IMR-90 (cell line): ENCODE data around the gene TTC39B. TPM values are rescaled to one million over a fixed set of nuclear protein-coding genes. Genes with fewer than 3 reads are reported as not detected.

ENCODE experiments used
- ATAC-seq: fragments of 200-7000 bp; cut with Tn5 transposase; 2 replicates; pipeline ENCODE4 v1.9.1; 2020; ENCODE audit warnings: low read depth, mild to moderate bottlenecking, moderate library complexity
- BruUV-seq: library from RNA; stranded (reverse); fragments of 400-500 nt; replicated peaks from 2 replicates; lab custom pipeline; 2021; lab: Mats Ljungman, UMichigan
- CTCF ChIA-PET: fragments of 300-600 bp; formaldehyde crosslinking; extraction: SDS; loops from one replicate; lab custom pipeline; 2021; ENCODE audit warnings: antibody characterized with exemption; lab: Yijun Ruan, JAX
- POLR2A ChIA-PET: fragments of 300-600 bp; sonication (Branson Sonifier 250); formaldehyde crosslinking; loops from one replicate; lab custom pipeline; 2022; ENCODE audit warnings: antibody characterized with exemption; ENCODE audit not compliant: unreplicated experiment; lab: Charles Lee
- DNase-seq: peaks from one replicate; pipeline ENCODE4 v3.0.0; 2013
- H2AFZ ChIP-seq: replicated peaks from 2 replicates; pipeline ENCODE3; 2013; ENCODE audit warnings: low read length, mild to moderate bottlenecking; ENCODE audit not compliant: poor library complexity
- H2AK5ac ChIP-seq: 2 replicates; pipeline ENCODE4 v1.6.1; 2013; ENCODE audit warnings: low read depth, low read length, inconsistent platforms
- H2AK9ac ChIP-seq: replicated peaks from 2 replicates; pipeline ENCODE3; 2013; ENCODE audit warnings: mild to moderate bottlenecking, low read depth, low read length, moderate library complexity; ENCODE audit not compliant: poor library complexity
- H2BK120ac ChIP-seq: 2 replicates; pipeline ENCODE4 v1.6.1; 2013; ENCODE audit warnings: low read depth, low read length, inconsistent platforms
- H2BK15ac ChIP-seq: 3 replicates; pipeline ENCODE4 v1.6.1; 2013; ENCODE audit warnings: low read depth, low read length, inconsistent platforms
- H2BK20ac ChIP-seq: 2 replicates; pipeline ENCODE4 v1.6.1; 2013; ENCODE audit warnings: low read depth, mild to moderate bottlenecking, inconsistent platforms, low read length, moderate library complexity
- H2BK5ac ChIP-seq: 2 replicates; pipeline ENCODE4 v1.6.1; 2013; ENCODE audit warnings: mild to moderate bottlenecking, low read depth, low read length, inconsistent platforms; ENCODE audit not compliant: poor library complexity, severe bottlenecking
- H3K14ac ChIP-seq: replicated peaks from 2 replicates; pipeline ENCODE4 v1.6.1; 2013; ENCODE audit warnings: low read depth, low read length, inconsistent platforms
- H3K18ac ChIP-seq: 2 replicates; pipeline ENCODE4 v1.6.1; 2013; ENCODE audit warnings: low read depth, low read length, control low read depth
- H3K23ac ChIP-seq: 2 replicates; pipeline ENCODE4 v1.6.1; 2013; ENCODE audit warnings: low read depth, low read length, inconsistent platforms
- H3K27ac ChIP-seq: 2 replicates; pipeline ENCODE4 v1.5.1; 2013; ENCODE audit warnings: mild to moderate bottlenecking, control low read depth, low read length; ENCODE audit not compliant: insufficient read depth
- H3K27me3 ChIP-seq: 2 replicates; pipeline ENCODE4 v1.6.1; 2013; ENCODE audit warnings: low read length; ENCODE audit not compliant: control insufficient read depth, insufficient read depth
- H3K36me3 ChIP-seq: 2 replicates; pipeline ENCODE4 v1.6.1; 2013; ENCODE audit warnings: low read length, mixed read lengths; ENCODE audit not compliant: control insufficient read depth, insufficient read depth
- H3K4ac ChIP-seq: 2 replicates; pipeline ENCODE4 v1.6.1; 2013; ENCODE audit warnings: low read depth, low read length, inconsistent platforms
- H3K4me1 ChIP-seq: 2 replicates; pipeline ENCODE4 v1.6.1; 2013; ENCODE audit warnings: low read length, mixed read lengths; ENCODE audit not compliant: control insufficient read depth, insufficient read depth
- H3K4me2 ChIP-seq: 2 replicates; pipeline ENCODE4 v1.6.1; 2013; ENCODE audit warnings: low read depth, mild to moderate bottlenecking, control low read depth, low read length, moderate library complexity
- H3K4me3 ChIP-seq: 2 replicates; pipeline ENCODE4 v1.5.1; 2013; ENCODE audit warnings: low read depth, mild to moderate bottlenecking, control low read depth, low read length, moderate library complexity; ENCODE audit not compliant: insufficient read depth
- H3K56ac ChIP-seq: 2 replicates; pipeline ENCODE4 v1.6.1; 2013; ENCODE audit warnings: low read length, inconsistent platforms; ENCODE audit not compliant: insufficient read depth; ENCODE audit errors: extremely low read depth
- H3K79me1 ChIP-seq, 2 experiments: 2 replicates each; pipeline ENCODE4 v1.6.1; 2013; ENCODE audit warnings: low read length in 2 of 2, inconsistent platforms in 1 of 2, low read depth in 1 of 2
- H3K9ac ChIP-seq: 2 replicates; pipeline ENCODE4 v1.6.1; 2013; ENCODE audit warnings: low read depth, low read length, control low read depth
- H3K9me1 ChIP-seq: 2 replicates; pipeline ENCODE4 v1.6.1; 2013; ENCODE audit warnings: low read length, inconsistent platforms; ENCODE audit not compliant: insufficient read depth
- H3K9me3 ChIP-seq: 2 replicates; pipeline ENCODE4 v1.6.1; 2013; ENCODE audit warnings: low read length; ENCODE audit not compliant: control insufficient read depth, insufficient read depth
- H4K20me1 ChIP-seq: 2 replicates; pipeline ENCODE4 v1.6.1; 2013; ENCODE audit warnings: low read length, inconsistent platforms; ENCODE audit not compliant: insufficient read depth
- H4K5ac ChIP-seq: 2 replicates; pipeline ENCODE4 v1.6.1; 2013; ENCODE audit warnings: mild to moderate bottlenecking, low read depth, low read length, control low read depth
- H4K8ac ChIP-seq, 2 experiments: 2 replicates each; pipeline ENCODE4 v1.6.1; 2013; ENCODE audit warnings: low read depth in 2 of 2, low read length in 2 of 2, control low read depth in 1 of 2, inconsistent platforms in 1 of 2
- H4K91ac ChIP-seq: 2 replicates; pipeline ENCODE4 v1.6.1; 2013; ENCODE audit warnings: low read depth, low read length, inconsistent platforms; ENCODE audit not compliant: insufficient read depth
- MAZ ChIP-seq: IDR thresholded peaks from 2 replicates; pipeline ENCODE4 v1.6.1; 2012; ENCODE audit warnings: low read depth, mild to moderate bottlenecking, low read length, improper control_type of control experiment, moderate library complexity, borderline replicate concordance
- MXI1 ChIP-seq: IDR thresholded peaks from 2 replicates; pipeline ENCODE4 v1.6.1; 2012; ENCODE audit warnings: low read depth, mild to moderate bottlenecking, low read length, moderate library complexity, borderline replicate concordance
- RAD21 ChIP-seq: IDR thresholded peaks from 2 replicates; pipeline ENCODE4 v1.6.1; 2012; ENCODE audit warnings: low read length, improper control_type of control experiment
- RFX5 ChIP-seq: IDR thresholded peaks from 2 replicates; pipeline ENCODE4 v1.8.0; 2012; ENCODE audit warnings: low read depth, mild to moderate bottlenecking, low read length, moderate library complexity
- SMC3 ChIP-seq: fragments of 150-350 bp; IDR thresholded peaks from 2 replicates; pipeline ENCODE4 v1.6.1; 2016; ENCODE audit warnings: low read depth, mild to moderate bottlenecking, antibody characterized with exemption, low read length, moderate library complexity
- WGBS, 2 experiments: methylation state at CpG; one replicate each; pipeline versions ENCODE4 v1.1.5 to v1.1.7; 2013; ENCODE audit warnings: missing lambda C conversion rate in 2 of 2; ENCODE audit not compliant: insufficient read length in 1 of 2; ENCODE audit errors: extremely low coverage in 2 of 2; 5-methylcytosine and 5-hydroxymethylcytosine counted together
- dilution Hi-C: fragments of 300-500 bp; cut with HindIII; formaldehyde crosslinking; loops from one replicate; pipeline ENCODE4 v1.14.3; 2018; ENCODE audit warnings: low sequenced_read_pairs; ENCODE audit not compliant: unreplicated experiment
- in situ Hi-C: fragments of 300-500 bp; cut with MboI; formaldehyde crosslinking; loops from 3 replicates; pipeline ENCODE4 v1.14.3; 2019; ENCODE audit warnings: low sequenced_read_pairs, inconsistent platforms, mixed read lengths
- intact Hi-C: fragments of 100-400 bp; cut with micrococcal nuclease; formaldehyde crosslinking; loops from 2 replicates; pipeline ENCODE4 v1.10.0; 2022
- polyA plus RNA-seq, 3 experiments: library from polyadenylated mRNA; depleted of rRNA; stranded (reverse); fragments of >200 nt; gene quantifications; 2 replicates each; pipeline ENCODE4 v1.2.3, GENCODE V29; 2012; ENCODE audit warnings: low replicate concordance in 1 of 3
- total RNA-seq: library from RNA; depleted of rRNA; stranded (reverse); fragments of >200 nt; gene quantifications from 2 replicates; pipeline ENCODE4 v1.2.3, GENCODE V29; 2012

Gene TTC39B
- total and polyA plus RNA-seq, 2 of the 4 experiments (the other 2 are of a cell fraction) = 2.5 to 12.2 TPM

DNA sequence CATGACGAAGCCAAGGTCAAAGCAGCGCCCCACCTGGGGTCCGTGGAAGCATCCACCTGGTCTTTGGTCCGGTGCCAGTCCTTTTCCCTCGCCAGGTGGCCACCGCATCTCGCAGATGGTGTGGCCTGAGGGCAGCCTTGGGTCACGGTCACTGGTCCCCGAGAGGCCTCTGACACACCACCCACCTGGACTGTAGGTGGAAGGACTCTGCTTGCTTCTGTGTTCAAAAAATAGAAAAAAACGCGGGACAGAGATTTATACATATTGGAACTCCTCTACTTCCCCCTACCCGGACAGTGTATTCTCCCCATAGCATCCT, 466 bp upstream of the TTC39B start:
- Histone ChIP-seq H3K23ac (no peak overlapping the region), H3K36me3 (no peaks in the 10 kb centered on the region), H2BK15ac (0 out of 3 replicates have a peak overlapping the region, but pooled peaks have one; percentile 26), H3K14ac (no peak overlapping the region), H3K27me3 (no peaks in the 10 kb centered on the region), H3K9ac (no peak overlapping the region), H2AK5ac (peak overlapping the region; percentile 23; the same call in 1 of the 2 replicates), H3K4ac (peak overlapping the region; percentile 11; the same call in 1 of the 2 replicates), H3K9me3 (no peaks in the 10 kb centered on the region), H4K91ac (0 out of 2 replicates have a peak overlapping the region, but pooled peaks have one; percentile 16), H3K9me1 (peaks cover 2% of the 10 kb centered on the region; the same call in 1 of the 2 replicates), H4K20me1 (no peaks in the 10 kb centered on the region), H3K27ac (peak overlapping the region; percentile 24; the same call in 1 of the 2 replicates), H4K8ac (peak overlapping the region in 1 of 2 experiments; percentile 56; a peak in 2 of 4 replicates), H2BK20ac (no peak overlapping the region), H3K4me2 (peak overlapping the region; percentile 69), H3K18ac (peak overlapping the region; percentile 3; the same call in 1 of the 2 replicates), H2AK9ac (peak overlapping the region; percentile 62), H3K79me1 (peaks cover 17 to 26% of the 10 kb centered on the region in 2 experiments), H3K56ac (no peak overlapping the region), H2BK120ac (peak overlapping the region; percentile 16; the same call in 1 of the 2 replicates), H2BK5ac (peak overlapping the region; percentile 17), H4K5ac (peak overlapping the region; percentile 11; the same call in 1 of the 2 replicates), H3K4me3 (peak overlapping the region; percentile 35), H3K4me1 (peaks cover 5% of the 10 kb centered on the region), H2AFZ (peak overlapping the region; percentile 94)
- no peak for ATAC-seq
- TF ChIP-seq MAZ = no peak
- no peak for TF ChIP-seq RAD21
- TF ChIP-seq SMC3 = no peak
- no peak for TF ChIP-seq MXI1
- TF ChIP-seq RFX5 = no peak
- POLR2A ChIA-PET = interaction anchor here (1.0 kb wide), 1 partner anchor 21 kb away, joined by 3 read pairs; no protein-coding TSS in a partner anchor
- in situ Hi-C loops = loop anchor here (10.0 kb wide), 1 partner anchor 107 kb away; no protein-coding TSS in a partner anchor
- dilution Hi-C loops = no loop called here
- no CpG with 5 or more reads among the region's 12 CpGs for WGBS, 2 experiments
- intact Hi-C loops = loop anchor here (1.0 to 5.0 kb wide), 4 partner anchors 66 to 115 kb away; partner anchors contain the start of gene SNAPC3
- BruUV-seq = no TSS peak
- no peak for DNase-seq
- CTCF ChIA-PET = interaction anchor here (1.1 to 1.2 kb wide), 2 partner anchors 9 to 39 kb away, joined by 4 to 6 read pairs; no protein-coding TSS in a partner anchor
